Body of pancreas (tissue), 4 donors: ENCODE data around the gene SLC25A46.

ENCODE experiments used
- CTCF ChIP-seq, 7 experiments: fragments of 450-650 bp in 4 of 7; fragments of 200-600 bp in 3 of 7; sonication (generic) in 3 of 7; IDR thresholded peaks; one replicate each; pipeline ENCODE4 v1.5.1; 2016 to 2019; ENCODE audit warnings: antibody characterized with exemption in 7 of 7
- POLR2A ChIP-seq, 3 donors: fragments of 450-650 bp; IDR thresholded peaks; one replicate each; pipeline ENCODE4 v1.6.1; 2016; ENCODE audit warnings: antibody characterized with exemption in 3 of 3, mild to moderate bottlenecking in 2 of 3

- TF ChIP-seq POLR2A (IDR thresholded peaks at IDR 0.05) (no peak), CTCF (IDR thresholded peaks at IDR 0.05) (no peak)
Observed at GRCh38 chr5:110752953-110753352, 14.1 kb downstream of the SLC25A46 start.
